GM21528 (cell line): ENCODE data around the gene WNT7B.

Experiments used
- ATAC-seq: cut with Tn5 transposase; IDR thresholded peaks from one replicate; pipeline ENCODE4 v1.9.1; 2021; ENCODE audit warnings: mild to moderate bottlenecking, moderate library complexity; ENCODE audit not compliant: unreplicated experiment, low FRiP score

WNT7B gene

DNA sequence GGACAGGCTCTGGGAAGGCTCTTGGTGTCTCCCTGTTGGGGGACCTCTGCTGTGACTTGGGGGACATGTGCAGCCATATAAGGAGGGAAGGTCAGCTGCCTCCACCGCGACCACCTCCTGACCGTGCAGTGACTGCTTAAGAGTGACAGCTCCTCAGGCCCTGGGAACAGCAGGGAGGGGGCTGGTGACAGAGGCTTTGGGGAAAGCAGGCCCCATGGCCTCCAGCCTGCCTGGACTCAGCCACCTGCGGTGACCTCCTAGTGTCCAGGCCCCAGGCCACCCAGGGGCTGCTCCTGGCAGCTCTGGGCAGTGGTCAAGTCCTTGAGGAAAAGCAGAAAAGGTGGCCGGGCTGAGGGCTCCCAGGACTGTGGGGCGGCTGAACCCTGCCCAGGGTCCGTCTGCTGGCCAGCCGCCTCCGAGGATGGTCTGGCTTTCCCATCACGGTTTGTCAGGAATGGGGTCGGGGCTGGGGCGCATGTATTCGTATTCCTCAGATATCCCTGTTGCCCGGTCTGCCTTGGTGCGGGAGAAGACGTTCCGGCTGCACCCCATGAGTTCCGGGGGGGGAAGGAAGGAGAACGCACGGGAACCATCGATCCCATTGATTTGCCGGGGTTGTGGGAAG lies 96.8 kb downstream of the WNT7B start:
- no peak for ATAC-seq

- no peak for ATAC-seq
Observed at GRCh38 chr22:45879552-45879949, 97.4 kb downstream of the WNT7B start.

- ATAC-seq: no peak
Observed at GRCh38 chr22:45878901-45879551, 97.9 kb downstream of the WNT7B start.

DNA sequence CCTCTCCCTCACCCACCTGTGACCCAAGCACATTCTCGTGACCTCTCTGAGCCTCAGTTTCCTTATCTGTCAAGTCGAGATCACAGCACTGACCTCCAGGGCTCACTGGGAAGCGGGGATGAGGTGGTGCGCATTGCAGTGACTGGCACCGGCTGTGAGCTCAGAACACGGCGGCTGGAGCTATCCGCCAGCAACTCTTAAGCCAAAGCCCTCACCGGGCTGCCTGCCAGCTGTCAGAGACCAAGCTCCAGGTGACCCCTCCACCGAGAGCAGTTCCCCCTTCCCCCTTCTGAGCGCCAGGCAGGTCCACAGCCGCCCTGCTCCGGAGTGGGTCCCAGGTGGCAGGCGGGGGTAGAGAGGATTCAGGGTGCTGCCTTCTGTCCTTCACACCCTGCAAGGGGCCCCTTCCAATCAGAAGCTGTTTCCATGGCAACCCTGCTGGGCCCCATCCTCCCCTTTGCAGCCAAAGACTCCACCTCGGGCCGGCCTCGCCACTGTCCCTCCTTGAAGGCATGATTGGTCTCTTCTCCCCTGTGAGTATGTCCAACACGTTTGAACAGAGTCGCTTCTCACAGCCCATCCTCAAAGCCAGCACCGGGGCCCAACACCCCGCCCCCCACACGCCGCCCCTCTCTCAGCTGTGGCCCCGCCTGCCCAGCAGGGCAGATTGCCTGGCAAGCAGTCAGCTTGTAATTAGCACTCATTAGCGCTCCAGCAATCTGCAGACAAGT lies 98.7 kb downstream of the WNT7B start:
- ATAC-seq: no peak

DNA sequence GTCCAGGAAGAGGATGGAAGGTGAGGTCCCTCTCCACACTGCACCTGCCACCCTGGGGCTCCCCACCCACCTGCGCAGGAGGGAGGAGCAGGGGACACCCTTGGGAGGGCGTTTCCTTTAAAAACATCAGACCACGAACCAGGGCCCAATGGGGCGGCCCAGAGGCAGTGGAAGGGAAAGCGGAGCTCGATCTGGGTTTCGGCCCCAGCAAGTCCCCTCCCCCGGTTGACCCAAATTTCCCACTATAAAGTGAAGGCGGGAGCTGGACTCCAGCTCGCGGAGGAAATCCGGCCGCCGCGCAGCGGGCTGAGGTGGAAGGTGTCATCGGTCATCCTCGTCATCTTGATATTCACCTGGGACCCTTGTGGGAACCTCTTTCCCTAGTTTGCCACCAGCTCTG lies 99.3 kb downstream of the WNT7B start:
- ATAC-seq: no peak

DNA sequence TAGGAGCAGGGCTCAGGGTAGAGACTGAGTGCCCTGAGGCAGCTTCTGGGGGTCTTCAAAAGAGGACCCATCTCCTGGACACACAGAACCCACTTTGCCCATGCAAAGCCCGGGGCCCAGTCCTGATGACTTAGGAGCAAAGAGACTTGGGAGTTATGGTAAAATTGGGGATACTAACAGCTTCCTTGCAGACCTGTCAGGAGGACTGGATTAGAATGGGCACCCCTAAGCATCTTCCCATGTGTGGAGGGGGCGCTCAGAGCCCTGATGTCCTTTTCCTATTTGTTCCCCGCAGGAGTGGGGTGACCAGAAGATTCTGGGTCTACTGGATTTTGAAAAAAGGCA lies 100.0 kb downstream of the WNT7B start:
- ATAC-seq: no peak

- ATAC-seq: no peak
Observed at GRCh38 chr22:45876136-45877035, 100.6 kb downstream of the WNT7B start.

DNA sequence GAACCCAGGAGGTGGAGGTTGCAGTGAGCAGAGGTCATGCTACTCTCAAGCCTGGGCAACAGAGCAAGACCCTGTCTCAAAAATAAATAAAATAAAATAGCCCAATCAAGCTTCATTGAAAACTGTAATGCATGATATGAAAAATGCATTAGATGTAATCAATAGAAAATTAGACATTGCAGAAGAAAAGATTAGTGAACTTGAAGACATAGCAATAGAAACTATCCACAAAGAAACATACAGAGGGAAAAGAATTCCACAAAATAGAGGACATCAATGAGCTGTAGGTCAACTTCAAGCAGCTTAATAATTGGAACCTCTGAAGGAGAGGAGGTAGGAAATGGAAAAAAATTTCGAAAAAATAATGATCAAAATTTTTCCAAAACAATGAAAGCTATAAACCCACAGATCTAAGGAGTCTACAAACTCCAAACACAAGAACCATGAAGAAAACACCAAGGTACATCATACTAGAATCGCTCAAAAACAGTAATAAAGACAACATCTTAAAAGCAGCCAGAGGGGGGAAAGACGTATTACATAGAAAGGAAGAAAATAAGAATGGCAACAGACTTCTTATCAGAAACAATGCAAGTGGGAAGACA lies 104.2 kb downstream of the WNT7B start:
- ATAC-seq: no peak

DNA sequence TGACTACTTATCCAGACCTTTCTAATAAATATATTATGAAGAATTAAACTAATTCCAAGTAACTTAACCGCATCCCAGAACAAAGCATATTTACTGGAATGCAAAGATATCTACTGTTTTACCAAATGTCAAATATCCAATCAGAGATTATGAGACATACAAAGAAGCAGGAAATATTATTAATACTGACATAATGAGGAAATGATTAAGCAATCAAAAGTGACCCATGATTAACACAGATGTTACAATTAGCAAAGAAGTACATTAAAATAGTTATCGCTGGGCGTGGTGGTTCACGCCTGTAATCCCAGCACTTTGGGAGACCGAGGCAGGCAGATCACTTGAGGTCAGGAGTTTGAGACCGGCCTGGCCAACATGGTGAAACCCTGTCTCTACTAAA lies 105.2 kb downstream of the WNT7B start:
- ATAC-seq: no peak
